Endothelial cell of umbilical vein (primary cell): ENCODE results near the gene CNTFR. TPM values are rescaled to one million over a fixed set of nuclear protein-coding genes. Genes with fewer than 3 reads are reported as not detected.

ENCODE experiments used
- BruUV-seq: library from RNA; stranded (reverse); fragments of 400-500 nt; replicated peaks from 2 replicates; lab custom pipeline; 2021; lab: Mats Ljungman, UMichigan
- CTCF ChIA-PET: fragments of 300-600, 350-600 bp; sonication (Branson Sonifier 250); formaldehyde crosslinking; loops from one replicate; lab custom pipeline; 2021; ENCODE audit warnings: antibody characterized with exemption, inconsistent platforms; lab: Charles Lee
- POLR2A ChIA-PET: fragments of 300-600, 350-600 bp; sonication (Branson Sonifier 250); formaldehyde crosslinking; loops from one replicate; lab custom pipeline; 2021; ENCODE audit warnings: antibody characterized with exemption, inconsistent platforms; lab: Charles Lee
- DNase-seq: peaks from one replicate; pipeline ENCODE4 v3.0.0-alpha.2; 2011; ENCODE audit warnings: low read depth, low spot score
- FAIRE-seq: peaks from 2 replicates; lab custom pipeline; 2011; peaks lifted over from hg19 to GRCh38; lab: Jason Lieb, UNC
- H2AFZ ChIP-seq: 2 replicates; pipeline ENCODE4 v1.6.0; 2012; ENCODE audit warnings: low read depth, low read length, control low read depth, inconsistent platforms
- H3K27ac ChIP-seq: 2 replicates; pipeline ENCODE4 v1.5.1; 2011; ENCODE audit warnings: low read depth, mild to moderate bottlenecking, control low read depth, low read length, moderate library complexity; ENCODE audit not compliant: insufficient read depth
- H3K27me3 ChIP-seq, 2 experiments: 2 replicates each; pipeline versions ENCODE4 v1.6.0 to v1.6.1; 2011; ENCODE audit warnings: low read length in 2 of 2, mixed read lengths in 1 of 2; ENCODE audit not compliant: control insufficient read depth in 2 of 2, insufficient read depth in 2 of 2
- H3K36me3 ChIP-seq, 2 experiments: 2 replicates in 1 of 2; 3 replicates in 1 of 2; pipeline ENCODE4 v1.5.1; 2011; ENCODE audit warnings: low read length in 2 of 2, mild to moderate bottlenecking in 1 of 2, moderate library complexity in 1 of 2; ENCODE audit not compliant: control insufficient read depth in 2 of 2, insufficient read depth in 2 of 2; ENCODE audit errors: extremely low read depth in 1 of 2
- H3K4me1 ChIP-seq: 3 replicates; pipeline ENCODE4 v1.5.1; 2011; ENCODE audit warnings: mild to moderate bottlenecking, low read length; ENCODE audit not compliant: control insufficient read depth, insufficient read depth; ENCODE audit errors: extremely low read depth
- H3K4me2 ChIP-seq: 2 replicates; pipeline ENCODE4 v1.6.1; 2011; ENCODE audit warnings: low read length, control low read depth, mixed read lengths; ENCODE audit not compliant: insufficient read depth
- H3K4me3 ChIP-seq, 3 experiments: fragments of 200-600 bp in 1 of 3; sonication (generic), shearing (Covaris generic) in 1 of 3; replicated peaks in 1 of 3; 2 replicates each; pipeline ENCODE4 v1.5.1; 2011 to 2016; ENCODE audit warnings: control low read depth in 3 of 3, low read length in 3 of 3, mild to moderate bottlenecking in 2 of 3, inconsistent platforms in 1 of 3, low read depth in 1 of 3, moderate library complexity in 1 of 3; ENCODE audit not compliant: insufficient read depth in 1 of 3
- H3K79me2 ChIP-seq: 2 replicates; pipeline ENCODE4 v1.6.0; 2012; ENCODE audit warnings: low read length, inconsistent platforms; ENCODE audit not compliant: control insufficient read depth, insufficient read depth
- H3K9ac ChIP-seq: replicated peaks from 2 replicates; pipeline ENCODE3; 2011; ENCODE audit warnings: low read length, control low read depth; ENCODE audit not compliant: insufficient read depth; ENCODE audit errors: extremely low read depth
- H3K9me1 ChIP-seq: replicated peaks from 3 replicates; pipeline ENCODE4 v1.6.0; 2011; ENCODE audit warnings: mild to moderate bottlenecking, low read length; ENCODE audit not compliant: control insufficient read depth, insufficient read depth; ENCODE audit errors: extremely low read depth
- H3K9me3 ChIP-seq: replicated peaks from 2 replicates; pipeline ENCODE4 v1.5.1; 2012; ENCODE audit warnings: low read length, inconsistent platforms; ENCODE audit not compliant: control insufficient read depth, insufficient read depth
- H4K20me1 ChIP-seq: replicated peaks from 2 replicates; pipeline ENCODE3; 2011; ENCODE audit warnings: mild to moderate bottlenecking, low read length; ENCODE audit not compliant: control insufficient read depth, insufficient read depth; ENCODE audit errors: extremely low read depth
- EZH2 ChIP-seq: IDR thresholded peaks from 2 replicates; pipeline ENCODE4 v1.6.1; 2012; ENCODE audit warnings: borderline replicate concordance, low read depth, mild to moderate bottlenecking, moderate library complexity, low read length, inconsistent platforms; ENCODE audit not compliant: severe bottlenecking
- FOS ChIP-seq: IDR thresholded peaks from 2 replicates; pipeline ENCODE4 v1.6.1; 2011; ENCODE audit warnings: mild to moderate bottlenecking, low read length, moderate library complexity, borderline replicate concordance; ENCODE audit not compliant: insufficient read depth
- GATA2 ChIP-seq: IDR thresholded peaks from 2 replicates; pipeline ENCODE4 v1.7.0; 2011; ENCODE audit warnings: low read depth, mild to moderate bottlenecking, moderate library complexity, mixed read lengths, low read length; ENCODE audit not compliant: insufficient read length, insufficient read depth
- JUN ChIP-seq: IDR thresholded peaks from 2 replicates; pipeline ENCODE4 v1.6.1; 2011; ENCODE audit warnings: borderline replicate concordance, low read depth; ENCODE audit not compliant: insufficient read length, insufficient read depth
- MYC ChIP-seq: IDR thresholded peaks from one replicate; pipeline ENCODE4 v1.6.1; 2011; ENCODE audit warnings: mild to moderate bottlenecking, low read depth, low read length
- POLR2A ChIP-seq: IDR thresholded peaks from 2 replicates; pipeline ENCODE4 v1.6.1; 2012; ENCODE audit warnings: low read depth, mild to moderate bottlenecking, control low read depth, low read length
- POLR2AphosphoS5 ChIP-seq: IDR thresholded peaks from 2 replicates; pipeline ENCODE4 v1.6.1; 2012; ENCODE audit warnings: low read depth, mild to moderate bottlenecking, control low read depth, low read length, moderate library complexity; ENCODE audit not compliant: insufficient read depth
- dilution Hi-C: fragments of 300-500 bp; cut with MboI; formaldehyde crosslinking; loops from one replicate; pipeline ENCODE4 v1.15.0; 2019; ENCODE audit warnings: low sequenced_read_pairs; ENCODE audit not compliant: extremely low pct_ligation_motif_present
- intact Hi-C: fragments of 100-400 bp; cut with micrococcal nuclease; formaldehyde crosslinking; loops from one replicate; pipeline ENCODE4 v1.10.0; 2022
- polyA plus RNA-seq, 4 experiments: library from polyadenylated mRNA; depleted of rRNA in 3 of 4; stranded (reverse) in 3 of 4; unstranded in 1 of 4; fragments of >200 nt; gene quantifications; 2 replicates each; pipeline versions ENCODE4 v1.2.1 to v1.2.3, GENCODE V29; 2011 to 2012; ENCODE audit warnings: missing spikeins in 1 of 4
- total RNA-seq: library from RNA; stranded (reverse); gene quantifications from 2 replicates; pipeline ENCODE4 v1.2.3, GENCODE V29; 2021
- TF ChIP-seq, protein P1 (sequence below): IDR thresholded peaks from 2 replicates; pipeline ENCODE4 v1.6.1; 2011; ENCODE audit not compliant: insufficient read depth, insufficient read length
- TF ChIP-seq, protein P2 (sequence below), 2 donors: IDR thresholded peaks; 1 replicate in 1 of 2; 2 replicates in 1 of 2; pipeline ENCODE4 v1.5.1; 2011; ENCODE audit warnings: low read length in 2 of 2, mild to moderate bottlenecking in 2 of 2, moderate library complexity in 2 of 2, control low read depth in 1 of 2, inconsistent platforms in 1 of 2, low read depth in 1 of 2; ENCODE audit not compliant: insufficient read depth in 1 of 2; ENCODE audit errors: extremely low read depth in 1 of 2

CNTFR gene
- total and polyA plus RNA-seq, 2 donors (not counting 3 experiments of a cell fraction or from before 2014, with no cell fraction given): not detected

DNA sequence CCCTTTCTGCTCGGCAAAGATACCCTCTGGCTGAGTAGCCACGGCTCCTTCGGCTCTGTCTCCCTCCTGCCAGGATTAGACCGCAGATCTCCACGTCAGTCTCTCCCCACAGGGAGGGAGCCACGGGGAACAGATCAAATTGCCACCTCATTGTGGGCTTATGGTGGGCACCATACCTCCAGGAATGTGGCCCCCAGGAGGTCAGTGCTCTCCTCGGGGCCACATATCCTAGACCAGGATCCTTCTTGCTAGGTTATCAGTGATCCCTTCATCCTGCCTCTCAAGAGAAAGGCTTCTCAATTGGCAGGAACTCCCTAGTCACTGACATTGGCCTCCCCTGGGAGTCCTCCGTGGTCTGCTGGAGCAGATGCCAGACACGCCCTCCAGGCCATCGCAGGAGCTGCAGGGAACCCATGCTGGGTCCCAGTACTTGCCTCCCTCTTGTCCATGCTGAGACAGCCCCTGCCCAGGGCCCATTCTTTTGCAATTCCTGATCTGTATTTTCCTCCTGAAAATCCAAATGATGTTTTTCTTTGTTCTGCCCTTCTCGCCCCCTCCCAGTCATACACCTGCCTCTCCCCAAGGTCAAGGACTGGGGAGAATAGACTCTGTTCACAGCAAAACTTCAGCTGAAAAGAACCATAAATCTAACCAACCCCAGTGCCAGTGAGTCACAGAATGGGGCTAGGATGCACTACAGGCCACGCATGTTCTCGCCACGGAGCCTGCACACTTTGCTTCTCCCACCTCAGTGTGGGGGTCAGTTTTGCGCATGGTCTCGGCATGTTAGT, 35.1 kb downstream of the CNTFR start:
- dilution Hi-C loops (no loop called here), intact Hi-C loops (no loop called here)
- no peak for TF ChIP-seq POLR2AphosphoS5
- no peak for TF ChIP-seq JUN
- TF ChIP-seq MYC: no peak
- TF ChIP-seq, protein P1, sequence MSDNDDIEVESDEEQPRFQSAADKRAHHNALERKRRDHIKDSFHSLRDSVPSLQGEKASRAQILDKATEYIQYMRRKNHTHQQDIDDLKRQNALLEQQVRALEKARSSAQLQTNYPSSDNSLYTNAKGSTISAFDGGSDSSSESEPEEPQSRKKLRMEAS: no peak
- no peak for TF ChIP-seq EZH2
- no peak for TF ChIP-seq GATA2
- TF ChIP-seq POLR2A: no peak
- TF ChIP-seq, protein P2, sequence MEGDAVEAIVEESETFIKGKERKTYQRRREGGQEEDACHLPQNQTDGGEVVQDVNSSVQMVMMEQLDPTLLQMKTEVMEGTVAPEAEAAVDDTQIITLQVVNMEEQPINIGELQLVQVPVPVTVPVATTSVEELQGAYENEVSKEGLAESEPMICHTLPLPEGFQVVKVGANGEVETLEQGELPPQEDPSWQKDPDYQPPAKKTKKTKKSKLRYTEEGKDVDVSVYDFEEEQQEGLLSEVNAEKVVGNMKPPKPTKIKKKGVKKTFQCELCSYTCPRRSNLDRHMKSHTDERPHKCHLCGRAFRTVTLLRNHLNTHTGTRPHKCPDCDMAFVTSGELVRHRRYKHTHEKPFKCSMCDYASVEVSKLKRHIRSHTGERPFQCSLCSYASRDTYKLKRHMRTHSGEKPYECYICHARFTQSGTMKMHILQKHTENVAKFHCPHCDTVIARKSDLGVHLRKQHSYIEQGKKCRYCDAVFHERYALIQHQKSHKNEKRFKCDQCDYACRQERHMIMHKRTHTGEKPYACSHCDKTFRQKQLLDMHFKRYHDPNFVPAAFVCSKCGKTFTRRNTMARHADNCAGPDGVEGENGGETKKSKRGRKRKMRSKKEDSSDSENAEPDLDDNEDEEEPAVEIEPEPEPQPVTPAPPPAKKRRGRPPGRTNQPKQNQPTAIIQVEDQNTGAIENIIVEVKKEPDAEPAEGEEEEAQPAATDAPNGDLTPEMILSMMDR (IDR thresholded peaks at IDR 0.05; ENCODE audit: extremely low read depth in 1 of 2, insufficient read depth in 1 of 2, low read depth in 1 of 2, low read length in 2 of 2): no peak
- TF ChIP-seq FOS: no peak
- Histone ChIP-seq H3K9me1 (no peaks in the 10 kb centered on the region), H3K36me3 (no peaks in the 10 kb centered on the region), H2AFZ (no peak overlapping the region), H3K4me1 (no peaks in the 10 kb centered on the region), H3K79me2 (no peaks in the 10 kb centered on the region), H3K27me3 (peaks cover 4 to 10% of the 10 kb centered on the region in 2 experiments), H3K9me3 (no peaks in the 10 kb centered on the region), H3K4me2 (no peak overlapping the region), H3K9ac (no peak overlapping the region), H3K4me3 (no peak overlapping the region), H3K27ac (no peak overlapping the region), H4K20me1 (no peaks in the 10 kb centered on the region)
- POLR2A ChIA-PET: no interaction called here
- CTCF ChIA-PET: interaction anchor here (1.1 to 1.6 kb wide), 3 partner anchors 31 to 150 kb away, joined by 3 to 8 read pairs (median 4); no protein-coding TSS in a partner anchor
- BruUV-seq: no TSS peak
- no peak for DNase-seq
- FAIRE-seq: no peak
